HG02973 (cell line): ENCODE results near the gene CSF2.

Experiments
- ATAC-seq: cut with Tn5 transposase; IDR thresholded peaks from one replicate; pipeline ENCODE4 v1.9.1; 2021; ENCODE audit warnings: moderate library complexity; ENCODE audit not compliant: unreplicated experiment

The CSF2 gene

GRCh38 chr5:132054697-132055440 lies 18.7 kb upstream of the CSF2 start:
- no peak for ATAC-seq

GRCh38 chr5:132055441-132055807 lies 18.2 kb upstream of the CSF2 start:
- ATAC-seq = no peak

DNA sequence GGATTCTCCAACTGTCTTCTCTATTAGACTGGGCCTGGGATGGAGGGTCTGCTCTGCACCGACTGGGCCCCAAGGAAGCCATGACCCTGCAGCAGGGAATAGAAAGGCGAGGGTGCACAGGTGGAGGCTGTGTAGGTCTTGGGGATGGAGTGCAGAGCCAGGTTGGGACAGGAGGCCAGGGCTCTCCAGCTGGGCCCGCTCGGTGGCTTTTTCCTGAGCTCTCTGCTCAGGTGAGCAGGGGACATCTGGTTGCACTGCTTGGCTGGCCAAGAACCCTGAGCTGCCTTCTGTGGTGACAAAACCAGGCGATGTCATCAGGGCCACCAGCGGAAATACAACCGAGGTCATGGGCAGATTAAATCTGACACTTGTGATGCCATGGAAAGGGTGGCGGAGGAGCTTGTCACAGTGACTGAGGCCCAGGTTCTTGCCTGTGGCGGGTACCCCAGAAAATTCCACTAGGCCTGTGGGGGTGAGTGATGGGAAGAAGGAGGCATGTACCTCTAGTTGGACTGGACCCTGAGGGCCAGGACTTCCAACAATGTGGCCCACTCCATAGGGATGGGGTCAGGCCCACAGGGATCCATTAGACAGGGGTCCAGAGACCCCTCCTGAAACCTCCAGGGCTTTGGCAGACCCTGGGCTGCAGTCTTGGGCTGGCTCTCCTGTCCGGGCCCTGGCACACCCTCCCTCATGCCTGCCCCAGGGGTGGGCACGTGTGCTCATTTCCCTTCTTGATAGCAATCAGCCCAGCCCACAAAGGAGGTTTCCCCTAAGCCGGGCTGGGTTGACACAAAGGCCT lies 17.6 kb upstream of the CSF2 start:
- no peak for ATAC-seq

DNA sequence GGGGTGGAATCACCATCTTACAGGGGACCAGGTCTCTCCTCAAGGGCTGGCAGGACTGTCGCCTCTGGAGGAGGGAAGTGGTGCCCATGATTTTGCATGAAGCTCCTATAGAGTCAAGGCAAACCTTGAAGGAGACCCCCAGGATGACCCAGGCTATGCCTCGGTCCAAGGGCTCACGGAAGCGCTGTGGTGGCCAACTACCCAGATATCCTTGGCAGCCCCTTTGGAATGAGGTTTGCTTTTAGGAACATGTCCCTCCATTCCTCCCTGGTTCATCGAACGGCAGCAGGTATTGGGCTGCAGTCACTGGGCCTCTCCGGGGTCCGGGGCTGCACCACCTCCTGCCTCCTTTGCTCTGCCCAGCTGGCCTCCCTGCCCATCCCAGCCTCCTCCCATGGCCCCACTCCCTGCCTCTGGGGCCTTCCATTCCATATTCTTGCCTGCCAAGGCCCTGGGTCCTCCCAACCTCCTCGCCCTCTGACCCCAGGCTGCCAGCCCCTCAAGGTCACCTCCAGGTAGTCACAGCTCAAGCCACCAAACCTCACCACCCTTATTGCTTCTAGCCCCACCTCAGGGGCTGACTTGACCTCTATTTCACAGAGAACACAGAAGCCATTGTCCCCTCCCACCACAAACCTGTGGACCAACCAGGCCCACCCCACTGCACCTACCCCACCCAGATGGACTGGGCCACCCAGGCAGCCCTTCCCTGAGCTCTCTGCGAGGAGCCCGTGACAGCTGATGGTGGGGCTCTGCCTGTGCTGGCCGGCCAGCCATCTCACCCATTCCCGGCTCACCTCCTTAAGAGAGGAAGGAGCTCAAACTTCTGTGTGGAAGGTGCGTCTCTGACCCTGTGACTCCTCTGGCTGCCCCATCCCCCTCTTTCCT lies 16.7 kb upstream of the CSF2 start:
- ATAC-seq = no peak

- no peak for ATAC-seq
These were observed 15.9 kb upstream of the CSF2 start for GRCh38 chr5:132057498-132058255.

GRCh38 chr5:132058646-132059042 lies 14.9 kb upstream of the CSF2 start:
- no peak for ATAC-seq

GRCh38 chr5:132059043-132059695 lies 14.4 kb upstream of the CSF2 start:
- no peak for ATAC-seq

- no peak for ATAC-seq
These were observed 13.7 kb upstream of the CSF2 start for GRCh38 chr5:132059696-132060500.

DNA sequence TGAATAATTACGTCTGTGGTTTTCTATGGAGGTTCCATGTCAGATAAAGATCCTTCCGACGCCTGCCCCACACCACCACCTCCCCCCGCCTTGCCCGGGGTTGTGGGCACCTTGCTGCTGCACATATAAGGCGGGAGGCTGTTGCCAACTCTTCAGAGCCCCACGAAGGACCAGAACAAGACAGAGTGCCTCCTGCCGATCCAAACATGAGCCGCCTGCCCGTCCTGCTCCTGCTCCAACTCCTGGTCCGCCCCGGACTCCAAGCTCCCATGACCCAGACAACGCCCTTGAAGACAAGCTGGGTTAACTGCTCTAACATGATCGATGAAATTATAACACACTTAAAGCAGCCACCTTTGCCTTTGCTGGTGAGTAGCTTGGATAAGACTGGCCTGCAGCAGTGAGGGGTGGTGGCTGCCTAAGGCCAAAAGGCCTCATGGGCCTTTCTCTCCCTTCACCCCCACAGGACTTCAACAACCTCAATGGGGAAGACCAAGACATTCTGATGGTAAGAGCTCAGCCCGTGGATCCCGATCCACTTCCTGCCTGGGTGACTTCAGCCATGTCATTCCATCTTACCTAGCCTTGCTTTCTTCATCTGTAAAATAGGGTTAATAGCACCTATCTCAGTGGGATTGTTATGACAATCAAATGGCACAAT lies 13.0 kb upstream of the CSF2 start, which contains the start of gene IL3:
Gene IL3 (plus strand): TSS at position 155 of the 661 bp plus-strand sequence. CDS start 52 bp downstream, at position 207.
- ATAC-seq = no peak

- ATAC-seq = peak; percentile 43
These were observed 10.3 kb upstream of the CSF2 start for GRCh38 chr5:132063090-132063911.

GRCh38 chr5:132064140-132064539 lies 9.4 kb upstream of the CSF2 start:
- no peak for ATAC-seq

- ATAC-seq = peak; percentile 53
These were observed 8.8 kb upstream of the CSF2 start for GRCh38 chr5:132064738-132065331.

DNA sequence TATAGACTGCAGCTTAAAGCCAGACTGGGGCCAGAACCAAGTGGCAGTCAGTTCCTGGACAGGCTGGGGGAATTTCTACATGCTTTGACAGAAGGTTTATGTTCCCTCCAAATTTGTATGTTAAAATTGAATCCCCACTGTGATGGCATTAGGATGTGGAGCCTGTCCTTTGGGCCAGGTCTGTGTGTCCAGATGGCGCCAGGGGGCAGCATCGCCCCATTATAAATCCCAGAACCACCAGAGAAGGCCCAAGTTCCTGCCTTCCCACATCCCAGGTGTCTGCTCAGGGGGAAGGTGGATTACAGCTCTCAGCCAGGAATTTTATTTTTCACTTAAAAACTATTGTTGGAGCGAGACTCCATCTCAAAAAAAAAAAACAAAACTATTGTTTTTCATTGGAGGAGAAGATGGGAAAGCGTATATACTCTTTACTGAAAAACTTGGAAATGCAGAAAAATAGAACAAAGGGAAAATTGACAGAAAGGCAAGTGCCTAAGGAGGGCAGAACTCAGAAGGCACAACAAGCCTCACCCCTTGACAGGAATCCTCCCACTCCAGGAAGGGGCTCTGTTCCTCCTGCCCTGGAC lies 8.1 kb upstream of the CSF2 start:
- no peak for ATAC-seq

- ATAC-seq = no peak
These were observed 7.5 kb upstream of the CSF2 start for GRCh38 chr5:132065951-132066701.

DNA sequence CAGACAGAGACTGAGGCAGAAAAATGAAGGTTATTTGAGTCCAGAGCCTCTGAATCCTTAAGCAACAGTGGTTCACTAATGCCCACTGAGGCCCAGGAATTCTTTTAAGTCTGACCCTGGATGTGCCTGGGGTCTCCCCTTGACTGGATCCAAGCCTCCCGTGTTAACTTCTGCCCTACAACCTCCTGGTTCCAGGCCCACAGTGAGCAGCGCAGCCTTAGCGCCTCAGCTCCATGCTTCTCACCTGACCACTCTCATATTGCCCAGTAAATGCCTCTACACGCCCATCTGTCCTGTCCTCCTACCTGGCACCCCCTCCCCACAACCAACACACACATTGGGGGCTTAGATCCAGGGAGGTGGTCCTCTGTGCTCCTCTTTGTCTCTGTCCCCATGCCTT lies 6.7 kb upstream of the CSF2 start:
- no peak for ATAC-seq

DNA sequence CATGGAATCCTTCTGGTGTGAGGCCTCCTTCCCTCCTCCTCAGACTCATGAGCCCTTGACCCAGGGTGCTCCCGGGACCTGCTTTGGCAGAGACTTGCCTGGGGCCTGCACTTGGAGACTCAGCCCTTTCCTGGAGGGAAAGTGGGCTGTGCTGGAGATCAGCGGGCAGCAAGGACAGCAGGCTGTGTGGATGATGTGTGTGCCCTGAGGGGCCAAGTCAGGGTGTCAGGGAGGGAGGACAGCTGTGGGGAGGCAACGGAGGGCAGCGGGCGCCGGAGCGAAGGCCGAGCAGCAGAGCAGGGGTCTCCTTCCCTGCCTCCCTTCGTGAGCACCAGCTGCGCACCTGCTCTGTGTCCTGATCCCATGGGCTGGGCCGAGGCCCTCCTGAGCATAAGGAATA lies 6.1 kb upstream of the CSF2 start:
- ATAC-seq = no peak
